IMR-90 (cell line): ENCODE measurements around the gene LSG1. TPM values are rescaled to one million over a fixed set of nuclear protein-coding genes. Genes with fewer than 3 reads are reported as not detected.

Experiments
- ATAC-seq: fragments of 200-7000 bp; cut with Tn5 transposase; 2 replicates; pipeline ENCODE4 v1.9.1; 2020; ENCODE audit warnings: low read depth, mild to moderate bottlenecking, moderate library complexity
- BruUV-seq: library from RNA; stranded (reverse); fragments of 400-500 nt; replicated peaks from 2 replicates; lab custom pipeline; 2021; lab: Mats Ljungman, UMichigan
- CTCF ChIA-PET: fragments of 300-600 bp; formaldehyde crosslinking; extraction: SDS; loops from one replicate; lab custom pipeline; 2021; ENCODE audit warnings: antibody characterized with exemption; lab: Yijun Ruan, JAX
- POLR2A ChIA-PET: fragments of 300-600 bp; sonication (Branson Sonifier 250); formaldehyde crosslinking; loops from one replicate; lab custom pipeline; 2022; ENCODE audit warnings: antibody characterized with exemption; ENCODE audit not compliant: unreplicated experiment; lab: Charles Lee
- DNase-seq: peaks from one replicate; pipeline ENCODE4 v3.0.0; 2013
- H2AFZ ChIP-seq: replicated peaks from 2 replicates; pipeline ENCODE3; 2013; ENCODE audit warnings: low read length, mild to moderate bottlenecking; ENCODE audit not compliant: poor library complexity
- H2AK5ac ChIP-seq: 2 replicates; pipeline ENCODE4 v1.6.1; 2013; ENCODE audit warnings: low read depth, low read length, inconsistent platforms
- H2AK9ac ChIP-seq: replicated peaks from 2 replicates; pipeline ENCODE3; 2013; ENCODE audit warnings: mild to moderate bottlenecking, low read depth, low read length, moderate library complexity; ENCODE audit not compliant: poor library complexity
- H2BK120ac ChIP-seq: 2 replicates; pipeline ENCODE4 v1.6.1; 2013; ENCODE audit warnings: low read depth, low read length, inconsistent platforms
- H2BK15ac ChIP-seq: 3 replicates; pipeline ENCODE4 v1.6.1; 2013; ENCODE audit warnings: low read depth, low read length, inconsistent platforms
- H2BK20ac ChIP-seq: 2 replicates; pipeline ENCODE4 v1.6.1; 2013; ENCODE audit warnings: low read depth, mild to moderate bottlenecking, inconsistent platforms, low read length, moderate library complexity
- H2BK5ac ChIP-seq: 2 replicates; pipeline ENCODE4 v1.6.1; 2013; ENCODE audit warnings: mild to moderate bottlenecking, low read depth, low read length, inconsistent platforms; ENCODE audit not compliant: poor library complexity, severe bottlenecking
- H3K14ac ChIP-seq: replicated peaks from 2 replicates; pipeline ENCODE4 v1.6.1; 2013; ENCODE audit warnings: low read depth, low read length, inconsistent platforms
- H3K18ac ChIP-seq: 2 replicates; pipeline ENCODE4 v1.6.1; 2013; ENCODE audit warnings: low read depth, low read length, control low read depth
- H3K23ac ChIP-seq: 2 replicates; pipeline ENCODE4 v1.6.1; 2013; ENCODE audit warnings: low read depth, low read length, inconsistent platforms
- H3K27ac ChIP-seq: 2 replicates; pipeline ENCODE4 v1.5.1; 2013; ENCODE audit warnings: mild to moderate bottlenecking, control low read depth, low read length; ENCODE audit not compliant: insufficient read depth
- H3K27me3 ChIP-seq: 2 replicates; pipeline ENCODE4 v1.6.1; 2013; ENCODE audit warnings: low read length; ENCODE audit not compliant: control insufficient read depth, insufficient read depth
- H3K36me3 ChIP-seq: 2 replicates; pipeline ENCODE4 v1.6.1; 2013; ENCODE audit warnings: low read length, mixed read lengths; ENCODE audit not compliant: control insufficient read depth, insufficient read depth
- H3K4ac ChIP-seq: 2 replicates; pipeline ENCODE4 v1.6.1; 2013; ENCODE audit warnings: low read depth, low read length, inconsistent platforms
- H3K4me1 ChIP-seq: 2 replicates; pipeline ENCODE4 v1.6.1; 2013; ENCODE audit warnings: low read length, mixed read lengths; ENCODE audit not compliant: control insufficient read depth, insufficient read depth
- H3K4me2 ChIP-seq: 2 replicates; pipeline ENCODE4 v1.6.1; 2013; ENCODE audit warnings: low read depth, mild to moderate bottlenecking, control low read depth, low read length, moderate library complexity
- H3K4me3 ChIP-seq: 2 replicates; pipeline ENCODE4 v1.5.1; 2013; ENCODE audit warnings: low read depth, mild to moderate bottlenecking, control low read depth, low read length, moderate library complexity; ENCODE audit not compliant: insufficient read depth
- H3K56ac ChIP-seq: 2 replicates; pipeline ENCODE4 v1.6.1; 2013; ENCODE audit warnings: low read length, inconsistent platforms; ENCODE audit not compliant: insufficient read depth; ENCODE audit errors: extremely low read depth
- H3K79me1 ChIP-seq, 2 experiments: 2 replicates each; pipeline ENCODE4 v1.6.1; 2013; ENCODE audit warnings: low read length in 2 of 2, inconsistent platforms in 1 of 2, low read depth in 1 of 2
- H3K9ac ChIP-seq: 2 replicates; pipeline ENCODE4 v1.6.1; 2013; ENCODE audit warnings: low read depth, low read length, control low read depth
- H3K9me1 ChIP-seq: 2 replicates; pipeline ENCODE4 v1.6.1; 2013; ENCODE audit warnings: low read length, inconsistent platforms; ENCODE audit not compliant: insufficient read depth
- H3K9me3 ChIP-seq: 2 replicates; pipeline ENCODE4 v1.6.1; 2013; ENCODE audit warnings: low read length; ENCODE audit not compliant: control insufficient read depth, insufficient read depth
- H4K20me1 ChIP-seq: 2 replicates; pipeline ENCODE4 v1.6.1; 2013; ENCODE audit warnings: low read length, inconsistent platforms; ENCODE audit not compliant: insufficient read depth
- H4K5ac ChIP-seq: 2 replicates; pipeline ENCODE4 v1.6.1; 2013; ENCODE audit warnings: mild to moderate bottlenecking, low read depth, low read length, control low read depth
- H4K8ac ChIP-seq, 2 experiments: 2 replicates each; pipeline ENCODE4 v1.6.1; 2013; ENCODE audit warnings: low read depth in 2 of 2, low read length in 2 of 2, control low read depth in 1 of 2, inconsistent platforms in 1 of 2
- H4K91ac ChIP-seq: 2 replicates; pipeline ENCODE4 v1.6.1; 2013; ENCODE audit warnings: low read depth, low read length, inconsistent platforms; ENCODE audit not compliant: insufficient read depth
- BHLHE40 ChIP-seq: fragments of 150-350 bp; IDR thresholded peaks from 2 replicates; pipeline ENCODE4 v1.6.1; 2016; ENCODE audit warnings: mild to moderate bottlenecking, low read depth, low read length
- CEBPB ChIP-seq: IDR thresholded peaks from 2 replicates; pipeline ENCODE4 v1.6.1; 2012; ENCODE audit warnings: low read depth, low read length, improper control_type of control experiment
- CHD1 ChIP-seq: IDR thresholded peaks from 2 replicates; pipeline ENCODE4 v1.6.1; 2012; ENCODE audit warnings: low read depth, low read length, improper control_type of control experiment
- FOS ChIP-seq: fragments of 150-350 bp; IDR thresholded peaks from 2 replicates; pipeline ENCODE4 v1.6.1; 2016; ENCODE audit warnings: low read depth, low read length
- MAFK ChIP-seq: IDR thresholded peaks from 2 replicates; pipeline ENCODE4 v1.6.1; 2012; ENCODE audit warnings: low read depth, low read length, improper control_type of control experiment
- MAZ ChIP-seq: IDR thresholded peaks from 2 replicates; pipeline ENCODE4 v1.6.1; 2012; ENCODE audit warnings: low read depth, mild to moderate bottlenecking, low read length, improper control_type of control experiment, moderate library complexity, borderline replicate concordance
- MXI1 ChIP-seq: IDR thresholded peaks from 2 replicates; pipeline ENCODE4 v1.6.1; 2012; ENCODE audit warnings: low read depth, mild to moderate bottlenecking, low read length, moderate library complexity, borderline replicate concordance
- NFE2L2 ChIP-seq: fragments of 150-350 bp; IDR thresholded peaks from 2 replicates; pipeline ENCODE4 v1.6.1; 2016; ENCODE audit warnings: low read depth, mild to moderate bottlenecking, low read length
- POLR2A ChIP-seq: IDR thresholded peaks from 2 replicates; pipeline ENCODE4 v1.6.1; 2012; ENCODE audit warnings: mild to moderate bottlenecking, low read depth, low read length
- RAD21 ChIP-seq: IDR thresholded peaks from 2 replicates; pipeline ENCODE4 v1.6.1; 2012; ENCODE audit warnings: low read length, improper control_type of control experiment
- RCOR1 ChIP-seq: IDR thresholded peaks from 2 replicates; pipeline ENCODE4 v1.6.1; 2012; ENCODE audit warnings: mild to moderate bottlenecking, low read length, improper control_type of control experiment; ENCODE audit not compliant: insufficient replicate concordance
- RFX5 ChIP-seq: IDR thresholded peaks from 2 replicates; pipeline ENCODE4 v1.8.0; 2012; ENCODE audit warnings: low read depth, mild to moderate bottlenecking, low read length, moderate library complexity
- SMC3 ChIP-seq: fragments of 150-350 bp; IDR thresholded peaks from 2 replicates; pipeline ENCODE4 v1.6.1; 2016; ENCODE audit warnings: low read depth, mild to moderate bottlenecking, antibody characterized with exemption, low read length, moderate library complexity
- whole genome bisulfite sequencing, 2 experiments: methylation state at CpG; one replicate each; pipeline versions ENCODE4 v1.1.5 to v1.1.7; 2013; ENCODE audit warnings: missing lambda C conversion rate in 2 of 2; ENCODE audit not compliant: insufficient read length in 1 of 2; ENCODE audit errors: extremely low coverage in 2 of 2; 5-methylcytosine and 5-hydroxymethylcytosine counted together
- dilution Hi-C: fragments of 300-500 bp; cut with HindIII; formaldehyde crosslinking; loops from one replicate; pipeline ENCODE4 v1.14.3; 2018; ENCODE audit warnings: low sequenced_read_pairs; ENCODE audit not compliant: unreplicated experiment
- in situ Hi-C: fragments of 300-500 bp; cut with MboI; formaldehyde crosslinking; loops from 3 replicates; pipeline ENCODE4 v1.14.3; 2019; ENCODE audit warnings: low sequenced_read_pairs, inconsistent platforms, mixed read lengths
- intact Hi-C: fragments of 100-400 bp; cut with micrococcal nuclease; formaldehyde crosslinking; loops from 2 replicates; pipeline ENCODE4 v1.10.0; 2022
- polyA plus RNA-seq, 3 experiments: library from polyadenylated mRNA; depleted of rRNA; stranded (reverse); fragments of >200 nt; gene quantifications; 2 replicates each; pipeline ENCODE4 v1.2.3, GENCODE V29; 2012; ENCODE audit warnings: low replicate concordance in 1 of 3
- total RNA-seq: library from RNA; depleted of rRNA; stranded (reverse); fragments of >200 nt; gene quantifications from 2 replicates; pipeline ENCODE4 v1.2.3, GENCODE V29; 2012
- TF ChIP-seq, protein P1 (sequence below): fragments of 150-350 bp; IDR thresholded peaks from 2 replicates; pipeline ENCODE4 v1.6.1; 2016; ENCODE audit warnings: low read depth, mild to moderate bottlenecking, low read length, moderate library complexity, borderline replicate concordance
- TF ChIP-seq, protein P2 (sequence below): conservative IDR thresholded peaks from 2 replicates; pipeline ENCODE4 v1.5.1; 2012; ENCODE audit warnings: mild to moderate bottlenecking, low read depth, low read length, improper control_type of control experiment
- TF ChIP-seq, protein P3 (sequence below): fragments of 150-350 bp; IDR thresholded peaks from 2 replicates; pipeline ENCODE4 v1.6.1; 2017; ENCODE audit warnings: mild to moderate bottlenecking, antibody characterized with exemption, low read length, low read depth

LSG1 gene
- total and polyA plus RNA-seq, 2 of the 4 experiments (the other 2 are of a cell fraction), result 26.8 to 45.2 TPM

GRCh38 chr3:194609601-194610000 is 62.4 kb downstream of the LSG1 start:
- ATAC-seq, result no peak
- intact Hi-C loops, result no loop called here

More at GRCh38 chr3:194609601-194610000, 62.4 kb downstream of the LSG1 start:
- no TSS peak for BruUV-seq
- Histone ChIP-seq H3K18ac (no peak overlapping the region), H3K27me3 (no peaks in the 10 kb centered on the region), H3K79me1 (no peaks in the 10 kb centered on the region; a peak in 1 of 4 replicates), H3K9me3 (no peaks in the 10 kb centered on the region), H3K23ac (no peak overlapping the region), H2BK15ac (no peak overlapping the region), H4K20me1 (no peaks in the 10 kb centered on the region), H2AK5ac (no peak overlapping the region), H2AFZ (no peak overlapping the region), H3K4me3 (no peak overlapping the region), H3K56ac (no peak overlapping the region), H3K4me1 (peaks cover 5% of the 10 kb centered on the region; the same call in 1 of the 2 replicates), H3K9me1 (no peaks in the 10 kb centered on the region), H3K14ac (no peak overlapping the region), H3K36me3 (peaks cover 6% of the 10 kb centered on the region), H3K4me2 (no peak overlapping the region), H3K9ac (no peak overlapping the region), H4K5ac (no peak overlapping the region), H4K8ac (no peak overlapping the region), H2AK9ac (no peak overlapping the region), H3K27ac (no peak overlapping the region), H2BK120ac (no peak overlapping the region), H3K4ac (no peak overlapping the region), H2BK5ac (no peak overlapping the region), H4K91ac (no peak overlapping the region), H2BK20ac (no peak overlapping the region)
- in situ Hi-C loops (loop anchor here (10.0 kb wide), 1 partner anchor 275 kb away; no protein-coding TSS in a partner anchor), dilution Hi-C loops (no loop called here)
- no peak for DNase-seq
- CTCF ChIA-PET, result interaction anchor here (1.3 kb wide), 1 partner anchor 15 kb away, joined by 3 read pairs; no protein-coding TSS in a partner anchor
- no peak for TF ChIP-seq RCOR1
- no peak for TF ChIP-seq CEBPB
- TF ChIP-seq SMC3, result no peak
- no peak for TF ChIP-seq POLR2A
- no peak for TF ChIP-seq NFE2L2
- no peak for TF ChIP-seq BHLHE40
- TF ChIP-seq, protein P1, sequence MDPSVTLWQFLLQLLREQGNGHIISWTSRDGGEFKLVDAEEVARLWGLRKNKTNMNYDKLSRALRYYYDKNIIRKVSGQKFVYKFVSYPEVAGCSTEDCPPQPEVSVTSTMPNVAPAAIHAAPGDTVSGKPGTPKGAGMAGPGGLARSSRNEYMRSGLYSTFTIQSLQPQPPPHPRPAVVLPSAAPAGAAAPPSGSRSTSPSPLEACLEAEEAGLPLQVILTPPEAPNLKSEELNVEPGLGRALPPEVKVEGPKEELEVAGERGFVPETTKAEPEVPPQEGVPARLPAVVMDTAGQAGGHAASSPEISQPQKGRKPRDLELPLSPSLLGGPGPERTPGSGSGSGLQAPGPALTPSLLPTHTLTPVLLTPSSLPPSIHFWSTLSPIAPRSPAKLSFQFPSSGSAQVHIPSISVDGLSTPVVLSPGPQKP, result no peak
- no peak for TF ChIP-seq MAZ
- TF ChIP-seq, protein P2, sequence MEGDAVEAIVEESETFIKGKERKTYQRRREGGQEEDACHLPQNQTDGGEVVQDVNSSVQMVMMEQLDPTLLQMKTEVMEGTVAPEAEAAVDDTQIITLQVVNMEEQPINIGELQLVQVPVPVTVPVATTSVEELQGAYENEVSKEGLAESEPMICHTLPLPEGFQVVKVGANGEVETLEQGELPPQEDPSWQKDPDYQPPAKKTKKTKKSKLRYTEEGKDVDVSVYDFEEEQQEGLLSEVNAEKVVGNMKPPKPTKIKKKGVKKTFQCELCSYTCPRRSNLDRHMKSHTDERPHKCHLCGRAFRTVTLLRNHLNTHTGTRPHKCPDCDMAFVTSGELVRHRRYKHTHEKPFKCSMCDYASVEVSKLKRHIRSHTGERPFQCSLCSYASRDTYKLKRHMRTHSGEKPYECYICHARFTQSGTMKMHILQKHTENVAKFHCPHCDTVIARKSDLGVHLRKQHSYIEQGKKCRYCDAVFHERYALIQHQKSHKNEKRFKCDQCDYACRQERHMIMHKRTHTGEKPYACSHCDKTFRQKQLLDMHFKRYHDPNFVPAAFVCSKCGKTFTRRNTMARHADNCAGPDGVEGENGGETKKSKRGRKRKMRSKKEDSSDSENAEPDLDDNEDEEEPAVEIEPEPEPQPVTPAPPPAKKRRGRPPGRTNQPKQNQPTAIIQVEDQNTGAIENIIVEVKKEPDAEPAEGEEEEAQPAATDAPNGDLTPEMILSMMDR, result no peak
- TF ChIP-seq RAD21, result no peak
- no peak for TF ChIP-seq MXI1
- TF ChIP-seq CHD1, result no peak
- TF ChIP-seq FOS, result no peak
- TF ChIP-seq MAFK, result no peak
- no peak for TF ChIP-seq RFX5
- TF ChIP-seq, protein P3, sequence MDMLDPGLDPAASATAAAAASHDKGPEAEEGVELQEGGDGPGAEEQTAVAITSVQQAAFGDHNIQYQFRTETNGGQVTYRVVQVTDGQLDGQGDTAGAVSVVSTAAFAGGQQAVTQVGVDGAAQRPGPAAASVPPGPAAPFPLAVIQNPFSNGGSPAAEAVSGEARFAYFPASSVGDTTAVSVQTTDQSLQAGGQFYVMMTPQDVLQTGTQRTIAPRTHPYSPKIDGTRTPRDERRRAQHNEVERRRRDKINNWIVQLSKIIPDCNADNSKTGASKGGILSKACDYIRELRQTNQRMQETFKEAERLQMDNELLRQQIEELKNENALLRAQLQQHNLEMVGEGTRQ, result no peak
- 93% methylated on average over 5 of the region's 13 CpGs; no CpG with 5 or more reads in 1 of the 2 experiments for WGBS, 2 experiments
- POLR2A ChIA-PET, result no interaction called here
